Sigmoid colon (tissue), 7 donors: ENCODE results near the gene APBB2. TPM values are rescaled to one million over a fixed set of nuclear protein-coding genes. Genes with fewer than 3 reads are reported as not detected.

ENCODE experiments used
- DNase-seq: peaks from one replicate; pipeline ENCODE4 v3.0.0-alpha.2; 2019
- H3K27ac ChIP-seq, 4 donors: fragments of 200-600 bp; sonication (generic); one replicate each; pipeline ENCODE4 v1.5.1; 2016 to 2019; ENCODE audit warnings: mild to moderate bottlenecking in 1 of 4
- H3K27me3 ChIP-seq, 3 donors: fragments of 200-600 bp; sonication (generic); one replicate each; pipeline ENCODE4 v1.5.1; 2019; ENCODE audit warnings: mild to moderate bottlenecking in 1 of 3
- H3K36me3 ChIP-seq, 4 donors: fragments of 200-600 bp; sonication (generic); one replicate each; pipeline ENCODE4 v1.5.1; 2016 to 2019
- H3K4me1 ChIP-seq, 4 donors: fragments of 200-600 bp; sonication (generic); one replicate each; pipeline ENCODE4 v1.5.1; 2017 to 2019
- H3K4me3 ChIP-seq, 4 donors: fragments of 200-600 bp; sonication (generic); one replicate each; pipeline ENCODE4 v1.5.1; 2017 to 2019; ENCODE audit warnings: mild to moderate bottlenecking in 2 of 4, moderate library complexity in 1 of 4
- H3K9me3 ChIP-seq, 4 donors: fragments of 200-600 bp in 3 of 4; sonication (generic) in 3 of 4; one replicate each; pipeline versions ENCODE4 v1.5.1 to v1.6.1; 2013 to 2019
- CTCF ChIP-seq, 4 experiments: fragments of 450-650 bp in 3 of 4; fragments of 200-600 bp in 1 of 4; IDR thresholded peaks; one replicate each; pipeline ENCODE4 v1.5.1; 2016 to 2019; ENCODE audit warnings: antibody characterized with exemption in 4 of 4, mild to moderate bottlenecking in 3 of 4, moderate library complexity in 2 of 4
- EP300 ChIP-seq, 4 donors: sonication (generic); formaldehyde crosslinking; IDR thresholded peaks; one replicate each; pipeline ENCODE4 v1.6.1; 2017; ENCODE audit warnings: antibody characterized with exemption in 4 of 4
- POLR2A ChIP-seq, 2 donors: fragments of 450-650 bp; IDR thresholded peaks; one replicate each; pipeline ENCODE4 v1.6.1; 2016; ENCODE audit warnings: antibody characterized with exemption in 2 of 2, mild to moderate bottlenecking in 2 of 2, moderate library complexity in 2 of 2
- POLR2AphosphoS5 ChIP-seq, 4 donors: sonication (generic); formaldehyde crosslinking; IDR thresholded peaks; one replicate each; pipeline ENCODE4 v1.6.1; 2017; ENCODE audit warnings: antibody characterized with exemption in 4 of 4
- WGBS, 2 donors: extraction: QIAGEN DNeasy Blood & Tissue Kit; methylation state at CpG; one replicate each; pipeline ENCODE4 v1.1.7; 2013; 5-methylcytosine and 5-hydroxymethylcytosine counted together
- intact Hi-C: fragments of 100-400 bp; cut with DNase I; formaldehyde crosslinking; loops from one replicate; pipeline ENCODE4 v1.15.1; 2023
- polyA plus RNA-seq, 3 donors: library from polyadenylated mRNA; stranded (reverse); fragments of 200-250 nt; gene quantifications; one replicate each; pipeline ENCODE4 v1.2.3, GENCODE V29; 2013
- total RNA-seq, 4 donors: library from RNA; depleted of rRNA; stranded (reverse); fragments of >200 nt; gene quantifications; one replicate each; pipeline ENCODE4 v1.1.0, GENCODE V29; 2016
- donor health status: healthy with polysubstance abuse.
- donor health status: Bipolar disorder and iron deficiency.
- donor health status: healthy.

Gene APBB2
- total and polyA plus RNA-seq, 7 donors, result 7.8 to 108 (median 69.1) TPM

- H3K27me3 ChIP-seq, result no peaks in the 10 kb centered on the region
- WGBS, 2 donors, result 97% methylated on average over 7 of the region's 7 CpGs
Measured at GRCh38 chr4:40871695-40872250, 342.6 kb downstream of the APBB2 start.

GRCh38 chr4:40870150-40870549 lies 344.2 kb downstream of the APBB2 start:
- Histone ChIP-seq H3K4me3 (no peak overlapping the region), H3K27me3 (no peaks in the 10 kb centered on the region), H3K36me3 (peaks cover 0 to 15% (median 5%) of the 10 kb centered on the region in 4 donors), H3K9me3 (no peaks in the 10 kb centered on the region), H3K4me1 (no peaks in the 10 kb centered on the region), H3K27ac (no peak overlapping the region)
- TF ChIP-seq CTCF (IDR thresholded peaks at IDR 0.05) (no peak), EP300 (IDR thresholded peaks at IDR 0.05) (no peak), POLR2AphosphoS5 (IDR thresholded peaks at IDR 0.05) (no peak), POLR2A (IDR thresholded peaks at IDR 0.05) (no peak)
- DNase-seq, result no peak
- intact Hi-C loops, result no loop called here
- WGBS, 2 donors, result 89 to 94% methylated on average over 4 of the region's 4 CpGs

More at GRCh38 chr4:40871695-40872250, 342.6 kb downstream of the APBB2 start:
- no peak for DNase-seq
- Histone ChIP-seq H3K27ac (no peak overlapping the region), H3K4me1 (no peaks in the 10 kb centered on the region), H3K36me3 (peaks cover 0 to 15% (median 5%) of the 10 kb centered on the region in 4 donors), H3K9me3 (no peaks in the 10 kb centered on the region), H3K4me3 (no peak overlapping the region)
- intact Hi-C loops, result no loop called here
- TF ChIP-seq POLR2AphosphoS5 (IDR thresholded peaks at IDR 0.05) (no peak), CTCF (IDR thresholded peaks at IDR 0.05) (no peak), EP300 (IDR thresholded peaks at IDR 0.05) (no peak), POLR2A (IDR thresholded peaks at IDR 0.05) (no peak)

- Histone ChIP-seq H3K27ac (no peak overlapping the region), H3K27me3 (no peaks in the 10 kb centered on the region), H3K36me3 (peaks cover 0 to 7% (median 0%) of the 10 kb centered on the region in 4 donors), H3K9me3 (no peaks in the 10 kb centered on the region), H3K4me3 (no peak overlapping the region), H3K4me1 (no peaks in the 10 kb centered on the region)
- intact Hi-C loops, result no loop called here
- TF ChIP-seq EP300 (IDR thresholded peaks at IDR 0.05) (no peak), CTCF (IDR thresholded peaks at IDR 0.05) (no peak), POLR2A (IDR thresholded peaks at IDR 0.05) (no peak), POLR2AphosphoS5 (IDR thresholded peaks at IDR 0.05) (no peak)
- DNase-seq, result no peak
- WGBS, 2 donors, result 68 to 70% methylated on average over 8 of the region's 8 CpGs
Measured at GRCh38 chr4:40865696-40866095, 348.6 kb downstream of the APBB2 start.

- no peaks in the 10 kb centered on the region for H3K4me1 ChIP-seq
- TF ChIP-seq POLR2A (IDR thresholded peaks at IDR 0.05) (no peak), CTCF (IDR thresholded peaks at IDR 0.05) (no peak), POLR2AphosphoS5 (IDR thresholded peaks at IDR 0.05) (no peak), EP300 (IDR thresholded peaks at IDR 0.05) (no peak)
- H3K9me3 ChIP-seq, result no peaks in the 10 kb centered on the region
- no peak for DNase-seq
- H3K27me3 ChIP-seq, result no peaks in the 10 kb centered on the region
- intact Hi-C loops, result no loop called here
- no peak overlapping the region for H3K27ac ChIP-seq
- no peak overlapping the region for H3K4me3 ChIP-seq
- peaks cover 0 to 7% (median 0%) of the 10 kb centered on the region in 4 donors for H3K36me3 ChIP-seq
- 90 to 94% methylated on average over 4 of the region's 4 CpGs for WGBS, 2 donors
Measured at GRCh38 chr4:40864531-40864930, 349.8 kb downstream of the APBB2 start.

- H3K4me1 ChIP-seq, result peaks cover 0 to 15% (median 10%) of the 10 kb centered on the region in 4 donors
- no peaks in the 10 kb centered on the region for H3K9me3 ChIP-seq
- no peak for DNase-seq
- WGBS, 2 donors, result 80 to 92% methylated on average over 2 of the region's 2 CpGs
- no peaks in the 10 kb centered on the region for H3K27me3 ChIP-seq
- intact Hi-C loops, result no loop called here
- H3K4me3 ChIP-seq, result no peak overlapping the region
- no peak for TF ChIP-seq POLR2AphosphoS5 (IDR thresholded peaks at IDR 0.05)
- no peak for TF ChIP-seq CTCF (IDR thresholded peaks at IDR 0.05)
- no peak for TF ChIP-seq POLR2A (IDR thresholded peaks at IDR 0.05)
- H3K36me3 ChIP-seq, result no peaks in the 10 kb centered on the region
- H3K27ac ChIP-seq, result no peak overlapping the region
Measured at GRCh38 chr4:40858962-40859361, 355.4 kb downstream of the APBB2 start.
